Activated naive CD8-positive, alpha-beta T cell treated with anti-CD3 and anti-CD28 coated beads, Interleukin-2, amount 50 U/mL, for 24 hours (primary cell): ENCODE measurements around the gene AIF1.

Source experiments
- ATAC-seq: fragments of 150-1000 bp; cut with Tn5 transposase; one replicate; pipeline ENCODE4 v1.10.0; 2021
- DNase-seq: peaks from one replicate; pipeline ENCODE4 v3.0.0; 2021
- H3K27ac Mint-ChIP-seq: one replicate; pipeline ENCODE4 v1.8.0; 2021; ENCODE audit warnings: mild to moderate bottlenecking, mixed read lengths
- H3K27me3 Mint-ChIP-seq: one replicate; pipeline ENCODE4 v1.8.0; 2021; ENCODE audit warnings: mixed read lengths
- H3K36me3 Mint-ChIP-seq: one replicate; pipeline ENCODE4 v1.8.0; 2021; ENCODE audit warnings: low read depth, mixed read lengths
- H3K4me1 Mint-ChIP-seq: one replicate; pipeline ENCODE4 v1.8.0; 2021; ENCODE audit warnings: mixed read lengths
- H3K4me3 Mint-ChIP-seq: one replicate; pipeline ENCODE4 v1.8.0; 2021; ENCODE audit warnings: mild to moderate bottlenecking, moderate library complexity, mixed read lengths
- H3K9me3 Mint-ChIP-seq: one replicate; pipeline ENCODE4 v1.8.0; 2021; ENCODE audit warnings: mixed read lengths

Gene AIF1

GRCh38 chr6:31614684-31615578 lies at the start of gene AIF1:
AIF1 (plus strand) TSS chr6:31615234; CDS start chr6:31615330, 96 bp downstream.
- Mint-ChIP-seq H3K36me3 (peaks cover 17% of the 10 kb centered on the region), H3K27ac (peak within 1 kb of the TSS; percentile 94), H3K27me3 (no peaks in the 10 kb centered on the region), H3K4me3 (peak within 1 kb of the TSS; percentile 90), H3K9me3 (no peaks in the 10 kb centered on the region), H3K4me1 (peaks cover 47% of the 10 kb centered on the region)
- DNase-seq (no peak), ATAC-seq (no peak)

- H3K4me3 Mint-ChIP-seq, result peak overlapping the region; percentile 46
- no peaks in the 10 kb centered on the region for H3K27me3 Mint-ChIP-seq
- peak overlapping the region; percentile 85 for H3K27ac Mint-ChIP-seq
- peaks cover 86% of the 10 kb centered on the region for H3K4me1 Mint-ChIP-seq
- H3K36me3 Mint-ChIP-seq, result peaks cover 20% of the 10 kb centered on the region
- DNase-seq (no peak), ATAC-seq (peak; percentile 14)
- no peaks in the 10 kb centered on the region for H3K9me3 Mint-ChIP-seq
Observed at GRCh38 chr6:31567531-31568370, 47.3 kb upstream of the AIF1 start.

- ATAC-seq, result peak; percentile 66
Observed at GRCh38 chr6:31568537-31568961, 46.5 kb upstream of the AIF1 start.

GRCh38 chr6:31569861-31570536 lies 45.0 kb upstream of the AIF1 start:
- ATAC-seq, result no peak
- Mint-ChIP-seq H3K4me3 (peak overlapping the region; percentile 10), H3K36me3 (peaks cover 24% of the 10 kb centered on the region), H3K27me3 (no peaks in the 10 kb centered on the region), H3K9me3 (no peaks in the 10 kb centered on the region), H3K27ac (peak overlapping the region; percentile 72), H3K4me1 (peaks cover 90% of the 10 kb centered on the region)
- DNase-seq, result no peak

More at GRCh38 chr6:31568537-31568961, 46.5 kb upstream of the AIF1 start:
- H3K27me3 Mint-ChIP-seq, result no peaks in the 10 kb centered on the region
- peaks cover 86% of the 10 kb centered on the region for H3K4me1 Mint-ChIP-seq
- peak overlapping the region; percentile 46 for H3K4me3 Mint-ChIP-seq
- peak; percentile 69 for DNase-seq
- H3K36me3 Mint-ChIP-seq, result peaks cover 24% of the 10 kb centered on the region
- peak overlapping the region; percentile 85 for H3K27ac Mint-ChIP-seq
- no peaks in the 10 kb centered on the region for H3K9me3 Mint-ChIP-seq

GRCh38 chr6:31572041-31572911 lies 42.8 kb upstream of the AIF1 start, which contains the start of gene LTA:
LTA (plus strand) TSS chr6:31572289; CDS start chr6:31572743, 454 bp downstream.
- peaks cover 94% of the 10 kb centered on the region for H3K4me1 Mint-ChIP-seq
- DNase-seq (peak; percentile 82), ATAC-seq (peak; percentile 49)
- H3K4me3 Mint-ChIP-seq, result peak within 1 kb of the TSS; percentile 99
- peaks cover 37% of the 10 kb centered on the region for H3K36me3 Mint-ChIP-seq
- no peaks in the 10 kb centered on the region for H3K9me3 Mint-ChIP-seq
- H3K27ac Mint-ChIP-seq, result peak within 1 kb of the TSS; percentile 97
- H3K27me3 Mint-ChIP-seq, result no peaks in the 10 kb centered on the region

GRCh38 chr6:31573239-31574105 lies 41.6 kb upstream of the AIF1 start:
- Mint-ChIP-seq H3K9me3 (no peaks in the 10 kb centered on the region), H3K4me3 (peak overlapping the region; percentile 99), H3K27ac (peak overlapping the region; percentile 97), H3K4me1 (peaks cover 87% of the 10 kb centered on the region), H3K36me3 (peaks cover 47% of the 10 kb centered on the region), H3K27me3 (no peaks in the 10 kb centered on the region)
- no peak for DNase-seq
- ATAC-seq, result no peak

GRCh38 chr6:31574106-31575061 lies 40.6 kb upstream of the AIF1 start:
- peak overlapping the region; percentile 97 for H3K27ac Mint-ChIP-seq
- H3K9me3 Mint-ChIP-seq, result no peaks in the 10 kb centered on the region
- DNase-seq (peak; percentile 62), ATAC-seq (no peak)
- H3K36me3 Mint-ChIP-seq, result peaks cover 56% of the 10 kb centered on the region
- peaks cover 87% of the 10 kb centered on the region for H3K4me1 Mint-ChIP-seq
- H3K27me3 Mint-ChIP-seq, result no peaks in the 10 kb centered on the region
- peak overlapping the region; percentile 99 for H3K4me3 Mint-ChIP-seq

GRCh38 chr6:31575335-31575901 lies 39.6 kb upstream of the AIF1 start, which contains the start of gene TNF:
TNF (plus strand) TSS chr6:31575565; CDS start chr6:31575742, 177 bp downstream.
- peaks cover 87% of the 10 kb centered on the region for H3K4me1 Mint-ChIP-seq
- H3K9me3 Mint-ChIP-seq, result no peaks in the 10 kb centered on the region
- peak within 1 kb of the TSS; percentile 99 for H3K4me3 Mint-ChIP-seq
- DNase-seq (peak; percentile 84), ATAC-seq (peak; percentile 13)
- peak within 1 kb of the TSS; percentile 97 for H3K27ac Mint-ChIP-seq
- H3K36me3 Mint-ChIP-seq, result peaks cover 57% of the 10 kb centered on the region
- no peaks in the 10 kb centered on the region for H3K27me3 Mint-ChIP-seq

- peak overlapping the region; percentile 97 for H3K27ac Mint-ChIP-seq
- no peak for ATAC-seq
- H3K36me3 Mint-ChIP-seq, result peaks cover 61% of the 10 kb centered on the region
- H3K4me1 Mint-ChIP-seq, result peaks cover 82% of the 10 kb centered on the region
- H3K27me3 Mint-ChIP-seq, result no peaks in the 10 kb centered on the region
- no peak for DNase-seq
- H3K4me3 Mint-ChIP-seq, result peak overlapping the region; percentile 99
- H3K9me3 Mint-ChIP-seq, result no peaks in the 10 kb centered on the region
Observed at GRCh38 chr6:31575952-31576685, 38.9 kb upstream of the AIF1 start.

GRCh38 chr6:31576897-31577578 lies 38.0 kb upstream of the AIF1 start:
- DNase-seq, result no peak
- H3K4me3 Mint-ChIP-seq, result peak overlapping the region; percentile 99
- H3K36me3 Mint-ChIP-seq, result peaks cover 66% of the 10 kb centered on the region
- no peak for ATAC-seq
- peak overlapping the region; percentile 97 for H3K27ac Mint-ChIP-seq
- H3K27me3 Mint-ChIP-seq, result no peaks in the 10 kb centered on the region
- H3K9me3 Mint-ChIP-seq, result no peaks in the 10 kb centered on the region
- H3K4me1 Mint-ChIP-seq, result peaks cover 78% of the 10 kb centered on the region

- H3K27me3 Mint-ChIP-seq, result no peaks in the 10 kb centered on the region
- H3K27ac Mint-ChIP-seq, result peak overlapping the region; percentile 97
- H3K9me3 Mint-ChIP-seq, result no peaks in the 10 kb centered on the region
- peak overlapping the region; percentile 99 for H3K4me3 Mint-ChIP-seq
- H3K4me1 Mint-ChIP-seq, result peaks cover 80% of the 10 kb centered on the region
- no peak for ATAC-seq
- peaks cover 64% of the 10 kb centered on the region for H3K36me3 Mint-ChIP-seq
- DNase-seq, result no peak
Observed at GRCh38 chr6:31577579-31577966, 37.5 kb upstream of the AIF1 start.
